ENCODE results near the gene CEP70.
"Not testable (repeated sequence)": the region's sequence is repeated elsewhere in the genome, so short reads cannot be mapped to it uniquely, and the experiment has no call there.

The CEP70 gene

GRCh38 chr3:138455801-138456716 lies 138.0 kb downstream of the CEP70 start:
- no peak for DNase-seq (ENCODE audit: low read depth in 2 of 2, low spot score in 1 of 2)

GRCh38 chr3:138453940-138454339 lies 140.1 kb downstream of the CEP70 start:
- DNase-seq (ENCODE audit: low read depth in 2 of 2, low spot score in 1 of 2), result not testable (repeated sequence)

DNA sequence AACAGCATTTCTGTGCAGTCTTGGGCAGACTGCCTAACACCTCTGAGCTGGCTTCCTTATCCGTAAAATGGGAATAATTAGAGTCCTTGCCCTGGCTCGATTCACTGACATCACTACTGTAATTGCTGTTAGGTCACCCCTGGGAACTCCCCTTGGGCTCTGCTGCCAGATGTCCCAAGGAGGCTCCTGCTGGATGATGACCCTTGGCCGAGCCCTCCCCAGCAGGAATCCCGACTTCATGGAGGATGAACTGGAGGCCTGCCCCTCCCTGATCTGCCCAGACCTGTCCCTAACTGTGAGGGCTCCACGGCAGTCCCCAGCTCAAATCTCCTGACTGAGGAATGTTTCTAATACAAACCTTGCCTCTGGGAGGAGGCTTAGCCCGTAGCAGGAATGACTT lies 141.6 kb downstream of the CEP70 start:
- no peak for DNase-seq (ENCODE audit: low read depth in 2 of 2, low spot score in 1 of 2)

- DNase-seq (ENCODE audit: low read depth in 2 of 2, low spot score in 1 of 2), result no peak
Measured at GRCh38 chr3:138451595-138452162, 142.4 kb downstream of the CEP70 start.

GRCh38 chr3:138450704-138451424 lies 143.2 kb downstream of the CEP70 start:
- no peak for DNase-seq (ENCODE audit: low read depth in 2 of 2, low spot score in 1 of 2)

DNA sequence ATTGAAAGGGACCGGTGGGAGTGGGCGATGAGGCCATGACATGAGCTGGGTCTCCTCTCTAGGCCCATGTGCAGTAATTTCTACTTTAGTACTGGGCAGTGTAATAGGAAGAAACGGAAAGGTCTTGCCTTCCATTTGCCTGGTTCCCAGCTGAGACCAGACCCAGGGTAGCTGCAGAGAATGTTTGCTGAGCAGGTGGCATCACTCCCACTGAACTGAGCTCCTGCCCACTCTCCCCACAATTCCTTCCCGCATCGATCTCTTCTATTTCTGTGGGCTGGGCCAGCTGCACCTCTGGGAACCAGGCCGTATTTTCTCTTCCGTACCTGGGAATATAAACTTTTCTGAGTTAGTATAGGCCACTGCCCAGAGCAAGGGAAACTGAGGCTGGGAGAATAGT lies 143.9 kb downstream of the CEP70 start:
- no peak for DNase-seq (ENCODE audit: low read depth in 2 of 2, low spot score in 1 of 2)

DNA sequence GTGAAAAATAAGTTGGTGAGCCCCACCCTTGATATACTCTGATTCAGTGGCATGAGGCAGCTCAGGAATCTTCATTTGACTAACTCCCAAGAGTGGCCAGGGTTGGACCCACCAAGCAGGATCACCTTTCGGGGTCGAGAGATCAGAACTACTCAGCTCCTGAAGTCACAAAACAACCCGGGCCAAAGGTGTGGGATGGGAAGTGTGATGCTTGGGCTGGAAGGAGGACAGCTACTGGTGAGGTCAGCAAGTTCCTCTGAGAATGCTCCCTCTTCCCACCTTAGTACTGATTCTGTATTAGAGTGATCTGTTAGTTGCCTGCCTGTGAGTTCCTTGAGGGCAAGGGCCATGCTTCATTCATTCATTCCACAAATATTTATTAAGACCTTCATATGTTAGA lies 144.6 kb downstream of the CEP70 start:
- DNase-seq (ENCODE audit: low read depth in 2 of 2, low spot score in 1 of 2), result no peak

- no peak for DNase-seq (ENCODE audit: low read depth in 2 of 2, low spot score in 1 of 2)
Measured at GRCh38 chr3:138448631-138449030, 145.4 kb downstream of the CEP70 start.

- no peak for DNase-seq (ENCODE audit: low read depth in 2 of 2, low spot score in 1 of 2)
Measured at GRCh38 chr3:138445654-138446053, 148.4 kb downstream of the CEP70 start.

GRCh38 chr3:138445236-138445635 lies 148.8 kb downstream of the CEP70 start:
- DNase-seq (ENCODE audit: low read depth in 2 of 2, low spot score in 1 of 2), result no peak

All from stimulated activated CD8-positive, alpha-beta memory T cell treated with anti-CD3 and anti-CD28 coated beads, Interleukin-4, amount 100 ng/mL, for 4 hours (primary cell).